K562 treated with DMSO at 1 percent for 12 hours (cell line): ENCODE measurements around the gene STAT1. TPM values are rescaled to one million over a fixed set of nuclear protein-coding genes. Genes with fewer than 3 reads are reported as not detected.

Experiments used
- total RNA-seq: library from RNA; unstranded; fragments of 300-600 nt; gene quantifications from 2 replicates; pipeline ENCODE4 v1.2.3, GENCODE V29; 2022; ENCODE audit not compliant: insufficient read depth

Gene STAT1
- total RNA-seq = 18.2 and 54.6 TPM in 2 replicates

DNA sequence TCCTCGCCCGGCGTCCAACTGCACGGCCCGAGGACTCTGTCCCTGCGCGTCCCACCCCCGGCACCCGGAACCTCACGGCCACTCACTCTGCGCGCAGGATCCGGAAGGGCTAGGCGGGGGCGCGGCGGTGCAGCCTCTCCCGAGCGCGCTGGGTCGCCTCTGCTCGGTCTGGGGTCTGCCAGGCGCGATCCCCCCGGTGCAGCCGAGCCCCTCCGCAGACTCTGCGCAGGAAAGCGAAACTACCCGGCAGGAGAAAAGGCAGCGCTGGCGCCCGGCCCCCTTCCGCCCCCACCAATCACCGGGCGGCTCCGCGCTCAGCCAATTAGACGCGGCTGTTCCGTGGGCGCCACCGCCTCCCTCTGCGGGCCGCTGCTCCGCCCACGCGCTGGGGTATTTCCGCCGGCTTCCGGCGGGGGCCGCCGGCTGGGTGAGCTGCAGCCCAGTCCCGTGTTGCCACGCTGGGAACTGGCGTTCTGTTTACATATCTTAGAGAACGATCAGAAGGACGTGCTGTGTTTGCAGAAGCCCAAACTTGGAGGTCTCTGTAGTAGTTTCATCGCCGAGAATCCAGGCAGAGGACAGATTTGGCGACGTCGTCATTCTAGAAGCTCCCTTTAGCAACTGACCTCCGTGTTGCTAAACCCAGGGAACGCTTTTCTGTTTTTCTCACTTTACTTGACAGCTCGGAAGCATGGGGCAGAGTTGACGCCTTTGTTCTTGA is at the start of gene STAT1:
Gene STAT1 (minus strand): TSS at position 240 of the 721 bp plus-strand sequence. CDS start 4,168 bp downstream, outside the sequence.

Other genes starting within 250 kb of the STAT1 start
- gene GLS, start 133.3 kb downstream of the STAT1 start, total RNA-seq = 12.4 and 30.0 TPM in 2 replicates
- gene STAT4, start 136.8 kb upstream of the STAT1 start, total RNA-seq = not detected in 2 replicates
- gene MYO1B, start 231.2 kb upstream of the STAT1 start, total RNA-seq = 0.51 TPM in 1 of 2 replicates, not detected in the other